Epithelial cell of prostate (primary cell): ENCODE results near the gene PTP4A2.

Source experiments
- DNase-seq: peaks from one replicate; pipeline ENCODE4 v3.0.0-alpha.2; 2011; ENCODE audit warnings: low read depth, low spot score
- H3K27ac ChIP-seq: fragments of 450-650 bp; 2 replicates; pipeline ENCODE4 v1.5.1; 2017; ENCODE audit warnings: mild to moderate bottlenecking

Gene PTP4A2

DNA sequence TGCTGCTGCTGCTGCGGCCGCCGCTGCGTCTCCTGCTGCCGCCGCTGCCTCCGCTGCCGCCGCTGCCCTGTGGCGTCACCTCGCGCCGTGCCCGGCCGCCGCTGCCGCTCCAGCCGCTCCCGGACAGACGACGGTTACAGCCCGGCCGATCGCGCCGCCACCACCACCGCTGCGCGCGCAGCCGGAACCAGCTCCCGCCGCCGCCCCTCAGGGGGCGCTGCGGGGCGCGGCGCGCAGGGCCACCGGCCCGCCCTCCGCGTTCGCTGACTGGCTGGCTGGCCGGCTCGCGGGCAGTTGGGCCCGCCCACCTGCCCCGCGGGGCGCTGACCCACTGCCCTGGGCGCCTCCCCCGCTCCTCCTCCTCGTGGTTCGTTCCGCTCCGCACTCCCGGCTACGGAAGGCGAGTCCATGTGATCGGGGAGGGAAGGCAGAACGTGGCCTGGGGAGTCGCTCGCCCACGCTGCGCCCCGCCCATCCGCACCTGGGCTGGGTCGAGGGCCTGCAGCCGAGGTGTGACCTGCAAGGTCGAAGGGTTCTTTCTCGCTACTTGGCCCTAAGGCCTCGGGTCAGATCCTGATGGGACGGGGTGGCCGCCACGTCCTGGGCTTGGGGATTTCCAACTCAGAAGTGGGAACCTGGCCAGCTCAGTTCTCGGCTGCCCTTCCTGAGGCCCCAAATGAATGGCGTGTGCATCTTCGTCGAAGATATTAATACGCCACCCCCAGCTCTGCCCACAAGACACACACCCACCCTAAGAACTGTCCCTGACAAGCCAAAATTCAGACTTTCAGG lies at the start of gene PTP4A2:
Gene PTP4A2 (minus strand): TSS at position 185 of the 792 bp plus-strand sequence. CDS start 19,303 bp downstream, outside the sequence.
- DNase-seq, result peak; percentile 71
- H3K27ac ChIP-seq, result peak within 1 kb of the TSS; percentile 93

DNA sequence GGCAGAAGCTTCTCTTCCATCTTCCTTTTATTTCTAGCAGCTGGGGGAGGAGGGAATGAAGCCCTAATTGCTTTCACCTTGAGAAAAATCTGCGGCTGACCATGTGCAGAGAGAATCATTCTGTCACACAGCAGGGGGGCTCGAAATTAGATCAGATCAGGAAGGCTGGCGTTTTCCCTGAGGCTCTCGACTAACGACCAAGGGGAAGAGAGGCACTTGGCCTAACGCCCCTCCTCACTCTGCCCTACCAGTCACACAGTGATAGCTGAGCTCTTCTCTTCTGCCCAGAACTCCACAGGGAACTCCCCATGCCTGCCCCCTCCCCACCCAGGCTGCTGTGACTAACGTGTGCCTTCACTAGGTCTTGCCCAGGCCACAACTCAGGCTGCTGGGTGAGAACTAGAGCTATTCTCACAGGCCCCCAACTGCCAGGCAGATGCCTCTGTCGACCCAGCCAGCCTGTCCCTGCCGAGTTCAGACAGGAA lies 49.0 kb upstream of the PTP4A2 start:
- H3K27ac ChIP-seq, result no peak overlapping the region

DNA sequence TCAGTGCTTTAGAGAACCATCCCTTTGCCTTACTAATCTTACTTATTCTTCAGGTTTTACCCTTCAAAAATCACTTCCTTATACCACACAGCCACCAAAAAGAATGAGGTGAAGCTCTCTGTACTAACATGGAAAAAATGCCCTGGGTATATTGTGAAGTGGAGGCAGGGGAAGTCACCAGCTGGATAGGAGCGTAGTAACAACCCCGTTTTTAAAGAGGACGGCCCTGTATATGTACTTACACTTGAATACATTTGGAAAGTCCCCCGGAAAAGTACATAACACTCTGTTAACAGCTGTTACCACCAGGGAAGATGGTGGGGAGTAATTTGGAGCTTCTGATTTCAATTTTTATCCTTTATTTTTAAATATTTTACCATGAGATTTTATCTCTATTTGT lies 47.3 kb upstream of the PTP4A2 start:
- H3K27ac ChIP-seq, result peak overlapping the region; percentile 58
- DNase-seq, result no peak

More for the DNA sequence above, 49.0 kb upstream of the PTP4A2 start:
- no peak for DNase-seq

DNA sequence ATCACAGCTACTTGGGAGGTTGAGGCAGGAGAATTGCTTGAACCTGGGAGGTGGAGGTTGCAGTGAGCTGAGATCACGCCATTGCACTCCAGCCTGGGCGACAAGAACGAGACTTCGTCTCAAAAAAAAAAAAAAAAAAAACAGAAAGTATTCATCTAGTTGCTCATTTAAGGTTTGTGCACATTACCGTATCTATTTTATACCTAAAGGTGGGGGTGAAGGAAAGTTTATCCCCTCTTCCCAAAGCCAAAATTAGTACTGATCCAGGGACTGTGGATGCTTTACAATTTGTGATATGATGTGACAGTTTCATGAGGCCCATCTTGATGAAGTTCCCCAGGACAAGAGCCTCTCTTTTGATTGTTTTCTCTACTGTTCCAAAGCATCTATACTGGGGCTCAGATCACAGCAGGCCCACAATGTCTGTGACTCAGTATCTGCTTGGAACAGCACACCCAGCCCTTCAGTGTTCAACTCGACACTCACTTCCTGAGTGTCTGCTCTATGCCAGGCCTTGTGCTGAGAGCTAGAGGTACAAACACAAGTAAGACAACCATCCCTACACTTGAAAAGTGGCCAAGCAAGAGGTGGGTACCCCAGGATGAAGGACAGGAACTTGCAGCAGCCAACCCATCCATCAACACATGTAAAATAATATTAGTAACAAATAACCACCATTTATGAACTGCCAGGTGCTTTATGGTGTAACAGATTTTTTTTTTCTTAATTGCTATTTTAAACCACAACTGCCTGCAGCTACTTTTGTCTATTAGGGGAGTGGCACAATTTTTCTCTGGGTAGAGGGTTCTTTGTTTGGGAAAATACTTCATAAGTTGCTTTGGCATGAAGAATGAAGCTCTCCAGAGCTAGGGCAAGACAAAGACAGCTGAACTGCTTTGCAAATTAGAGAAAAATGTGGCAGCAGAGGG lies 46.5 kb upstream of the PTP4A2 start:
- peak overlapping the region; percentile 58 for H3K27ac ChIP-seq
- DNase-seq, result no peak

DNA sequence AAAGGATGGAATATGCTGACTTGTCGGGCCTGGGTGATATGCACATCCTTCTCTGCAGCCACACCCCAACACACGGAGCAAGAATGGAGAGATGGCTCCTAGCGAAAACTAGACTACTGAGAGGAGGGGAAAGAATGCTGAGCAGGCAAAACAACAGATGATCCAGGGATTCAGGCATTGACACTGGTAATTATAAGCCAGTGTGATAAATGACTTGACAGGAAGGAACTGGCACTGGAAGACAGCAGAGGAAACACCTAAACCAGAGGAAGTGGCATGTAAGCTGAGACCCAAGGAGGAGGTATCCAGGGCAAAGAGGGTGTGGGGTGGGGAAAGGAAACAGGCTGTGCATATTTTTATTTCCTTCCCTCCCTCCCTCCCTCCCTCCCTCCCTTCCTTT lies 43.8 kb upstream of the PTP4A2 start:
- no peak for DNase-seq

DNA sequence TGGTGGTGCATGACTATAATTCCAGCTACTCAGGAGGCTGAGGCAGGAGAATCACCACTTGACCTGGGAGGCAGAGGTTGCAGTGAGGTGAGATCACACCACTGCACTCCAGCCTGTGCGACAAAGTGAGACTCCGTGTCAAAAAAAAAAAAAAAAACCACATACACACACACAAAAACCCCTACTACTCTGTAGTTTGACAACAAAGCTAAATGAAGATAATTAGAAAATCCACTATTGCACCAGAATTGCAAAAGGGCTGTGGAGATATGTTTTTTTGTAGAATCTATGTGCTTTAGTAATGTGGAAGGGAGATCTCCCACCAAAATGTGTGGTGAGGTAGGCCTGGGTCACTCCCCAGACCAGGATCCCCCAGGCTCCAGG lies 43.3 kb upstream of the PTP4A2 start:
- H3K27ac ChIP-seq, result no peak overlapping the region
- DNase-seq, result no peak

More for the DNA sequence above, 43.8 kb upstream of the PTP4A2 start:
- H3K27ac ChIP-seq, result no peak overlapping the region

DNA sequence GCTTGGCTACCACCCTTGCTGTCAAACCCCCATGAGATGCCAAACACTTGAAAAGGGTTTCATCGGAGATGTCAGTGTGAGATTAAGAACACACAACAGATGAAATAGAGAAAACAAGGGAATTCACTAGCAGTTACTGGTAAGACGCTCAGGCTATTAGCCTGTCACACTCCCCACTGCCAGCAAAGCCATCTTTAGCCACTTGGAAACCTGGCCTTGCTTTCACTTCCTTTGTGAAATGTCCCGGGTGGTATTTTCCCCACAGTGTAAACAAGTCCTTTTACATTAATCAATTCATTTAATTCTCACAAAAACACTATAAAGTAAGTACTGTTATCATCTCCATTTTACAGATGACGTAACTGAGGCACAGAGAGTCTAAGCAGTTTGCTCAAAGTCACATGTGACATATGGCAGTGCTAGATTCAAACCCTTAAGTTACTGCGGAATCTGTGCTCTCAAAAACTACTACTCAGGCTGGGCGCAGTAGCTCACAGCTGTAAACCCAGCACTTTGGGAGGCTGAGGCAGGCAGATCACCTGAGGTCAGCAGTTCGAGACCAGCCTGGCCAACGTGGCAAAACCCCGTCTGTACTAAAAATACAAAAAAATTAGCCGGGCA lies 42.8 kb upstream of the PTP4A2 start:
- DNase-seq, result no peak
- H3K27ac ChIP-seq, result no peak overlapping the region

DNA sequence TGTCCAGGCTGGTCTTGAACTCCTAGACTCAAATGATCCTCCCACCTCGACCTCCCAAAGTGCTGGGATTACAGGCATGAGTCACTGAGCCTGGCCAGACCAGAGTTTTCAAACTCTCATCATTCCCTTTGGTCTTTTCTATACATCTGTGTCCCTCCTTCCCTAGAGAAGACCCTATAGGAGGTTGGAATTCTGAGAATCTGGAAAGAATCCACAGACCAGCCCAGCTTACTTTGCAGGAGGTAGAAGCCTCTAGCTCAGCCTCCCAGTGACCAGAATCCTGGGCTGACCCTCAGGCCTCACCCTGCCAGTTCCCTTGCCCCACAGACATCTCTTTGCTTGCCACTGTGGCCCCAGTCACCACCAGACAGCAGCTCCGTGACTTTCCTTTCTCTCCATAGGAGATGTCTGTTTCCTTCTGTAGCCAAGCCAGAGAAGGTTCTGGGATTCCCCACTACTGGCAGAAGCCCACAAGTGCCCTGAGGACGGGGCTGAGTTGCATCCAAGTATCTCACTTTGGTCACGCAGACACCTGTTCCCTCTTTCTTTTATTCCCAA lies 40.8 kb upstream of the PTP4A2 start:
- DNase-seq, result no peak

DNA sequence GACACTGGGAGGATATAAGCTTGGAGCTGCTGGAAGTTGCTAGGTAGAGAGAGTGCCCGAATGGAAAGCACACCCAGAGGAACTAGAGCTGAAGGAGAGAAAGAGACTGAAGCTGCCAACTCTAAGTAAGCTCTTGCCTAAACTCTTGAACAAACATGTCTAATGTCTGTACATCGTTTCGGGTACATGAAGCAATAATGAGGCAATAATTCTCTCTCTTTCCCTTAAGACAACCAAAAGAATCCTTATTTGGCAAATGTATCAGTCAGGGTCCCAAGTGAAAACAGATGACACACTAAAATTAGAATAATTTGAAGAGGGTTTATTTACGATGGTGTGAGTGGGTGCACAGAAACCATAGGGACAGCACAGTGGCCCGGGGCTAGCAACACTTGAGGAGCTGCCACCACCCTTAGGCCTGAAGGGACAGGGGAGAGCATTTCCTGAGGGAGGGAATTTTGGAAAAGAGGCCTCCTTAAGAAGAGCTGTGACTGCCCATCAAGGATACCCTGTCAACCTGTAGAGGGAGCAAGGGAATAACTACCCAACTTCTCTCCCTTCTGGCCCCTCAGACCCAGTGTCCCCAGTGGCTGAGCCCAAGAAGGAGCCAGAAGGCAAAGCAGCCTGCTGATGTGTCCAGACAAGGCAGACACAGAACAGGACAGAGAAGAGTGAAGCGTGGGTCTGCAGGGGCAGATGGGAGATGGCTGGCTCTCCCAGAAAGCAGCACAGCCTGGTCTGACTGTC lies 39.4 kb upstream of the PTP4A2 start:
- no peak overlapping the region for H3K27ac ChIP-seq
- no peak for DNase-seq

More for the DNA sequence above, 40.8 kb upstream of the PTP4A2 start:
- no peak overlapping the region for H3K27ac ChIP-seq

DNA sequence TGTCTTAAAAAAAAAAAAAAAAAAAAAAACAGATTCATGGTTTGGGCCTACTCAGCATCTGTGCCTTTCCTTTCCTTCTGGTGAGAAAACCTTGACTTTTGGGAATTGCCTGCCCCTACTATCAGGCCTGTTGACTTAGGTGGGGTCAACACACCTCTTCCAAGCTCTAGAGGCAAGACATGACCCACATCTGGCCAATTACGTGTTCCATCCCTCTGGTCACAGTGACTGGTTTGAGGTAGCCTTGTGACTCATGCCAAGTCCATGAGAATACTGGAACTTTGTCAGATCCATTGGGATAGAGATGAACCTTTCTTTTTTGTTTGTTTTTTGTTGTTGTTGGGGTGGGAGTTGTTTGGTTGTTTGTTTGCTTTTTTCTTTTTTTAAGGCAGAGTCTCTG lies 38.2 kb upstream of the PTP4A2 start:
- no peak for DNase-seq

DNA sequence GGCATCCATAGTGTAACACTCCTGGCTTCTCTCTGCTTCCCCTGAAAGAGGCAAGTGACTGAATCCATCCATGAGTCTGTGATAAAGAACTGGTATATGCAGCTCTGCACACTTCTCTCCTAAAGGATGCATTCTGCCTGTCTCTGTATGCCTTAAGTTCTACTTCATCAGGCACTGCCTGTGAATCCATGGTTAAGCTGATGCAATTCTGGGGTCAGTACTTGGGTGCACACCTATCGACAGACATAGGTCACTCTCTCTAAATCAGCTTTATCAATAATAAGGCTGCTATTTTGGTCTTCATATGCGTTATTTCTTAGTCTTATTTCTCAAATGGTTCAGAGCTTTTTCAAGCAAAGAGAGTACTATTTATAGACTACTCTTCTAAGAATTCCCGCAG lies 32.7 kb upstream of the PTP4A2 start:
- H3K27ac ChIP-seq, result no peak overlapping the region
- DNase-seq, result no peak

More for the DNA sequence above, 38.2 kb upstream of the PTP4A2 start:
- no peak overlapping the region for H3K27ac ChIP-seq

DNA sequence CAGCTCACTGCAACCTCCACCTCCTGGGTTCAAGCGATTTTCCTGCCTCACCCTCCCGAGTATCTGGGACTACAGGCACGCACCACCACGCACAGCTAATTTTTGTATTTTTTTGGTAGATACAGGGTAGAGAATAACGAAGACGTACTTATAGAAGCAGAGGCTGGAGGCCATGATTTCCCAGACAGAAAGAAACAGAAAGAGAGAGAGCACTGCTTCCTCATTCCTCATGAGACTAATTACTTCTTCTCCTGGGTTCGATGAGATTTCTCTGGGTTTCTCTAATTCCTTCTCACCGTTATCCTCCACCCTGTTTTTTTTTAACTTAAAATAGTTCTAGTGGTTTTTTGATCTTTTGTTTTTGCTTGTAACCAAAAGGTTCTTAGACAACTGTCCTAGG lies 23.4 kb upstream of the PTP4A2 start:
- no peak for DNase-seq
- H3K27ac ChIP-seq, result no peak overlapping the region

DNA sequence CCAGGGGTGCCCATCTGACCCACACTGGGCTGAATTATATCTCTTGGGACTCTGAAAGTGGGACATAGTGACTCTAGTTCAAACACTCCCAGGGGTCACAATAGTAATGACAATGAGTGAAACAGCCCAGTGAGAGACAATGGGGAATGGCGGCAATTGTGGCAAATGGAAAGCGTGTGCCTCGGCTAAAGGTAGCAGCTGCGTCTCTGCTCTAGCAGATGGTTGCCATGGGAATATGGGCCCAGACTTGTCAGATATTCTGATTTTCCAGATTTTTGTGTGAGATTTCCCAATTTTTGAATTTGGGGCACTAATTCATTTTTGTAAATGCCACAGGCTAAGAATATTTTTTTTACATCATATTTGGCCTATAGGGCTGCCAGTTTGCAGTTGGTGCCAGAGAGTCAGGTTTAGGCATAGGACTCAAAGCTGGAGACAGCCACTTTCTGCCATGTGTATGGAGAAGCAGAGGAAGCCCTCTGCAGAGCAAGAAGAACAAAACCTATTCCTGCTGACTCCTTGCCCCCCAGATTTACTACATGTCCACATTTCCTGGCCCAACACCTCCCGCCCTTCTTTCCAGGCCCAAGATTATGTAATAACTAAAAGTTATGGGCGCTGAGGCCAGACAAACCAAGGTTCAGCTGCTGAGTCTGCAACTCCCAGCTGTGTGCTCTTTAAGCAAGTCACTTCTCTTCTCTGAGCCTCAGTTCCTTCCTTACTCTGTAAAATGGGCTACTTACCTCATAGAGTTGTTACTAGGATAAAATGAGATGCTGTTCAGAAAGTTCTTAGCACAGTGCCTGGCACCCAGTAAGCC lies 21.6 kb upstream of the PTP4A2 start:
- DNase-seq, result no peak
- no peak overlapping the region for H3K27ac ChIP-seq

DNA sequence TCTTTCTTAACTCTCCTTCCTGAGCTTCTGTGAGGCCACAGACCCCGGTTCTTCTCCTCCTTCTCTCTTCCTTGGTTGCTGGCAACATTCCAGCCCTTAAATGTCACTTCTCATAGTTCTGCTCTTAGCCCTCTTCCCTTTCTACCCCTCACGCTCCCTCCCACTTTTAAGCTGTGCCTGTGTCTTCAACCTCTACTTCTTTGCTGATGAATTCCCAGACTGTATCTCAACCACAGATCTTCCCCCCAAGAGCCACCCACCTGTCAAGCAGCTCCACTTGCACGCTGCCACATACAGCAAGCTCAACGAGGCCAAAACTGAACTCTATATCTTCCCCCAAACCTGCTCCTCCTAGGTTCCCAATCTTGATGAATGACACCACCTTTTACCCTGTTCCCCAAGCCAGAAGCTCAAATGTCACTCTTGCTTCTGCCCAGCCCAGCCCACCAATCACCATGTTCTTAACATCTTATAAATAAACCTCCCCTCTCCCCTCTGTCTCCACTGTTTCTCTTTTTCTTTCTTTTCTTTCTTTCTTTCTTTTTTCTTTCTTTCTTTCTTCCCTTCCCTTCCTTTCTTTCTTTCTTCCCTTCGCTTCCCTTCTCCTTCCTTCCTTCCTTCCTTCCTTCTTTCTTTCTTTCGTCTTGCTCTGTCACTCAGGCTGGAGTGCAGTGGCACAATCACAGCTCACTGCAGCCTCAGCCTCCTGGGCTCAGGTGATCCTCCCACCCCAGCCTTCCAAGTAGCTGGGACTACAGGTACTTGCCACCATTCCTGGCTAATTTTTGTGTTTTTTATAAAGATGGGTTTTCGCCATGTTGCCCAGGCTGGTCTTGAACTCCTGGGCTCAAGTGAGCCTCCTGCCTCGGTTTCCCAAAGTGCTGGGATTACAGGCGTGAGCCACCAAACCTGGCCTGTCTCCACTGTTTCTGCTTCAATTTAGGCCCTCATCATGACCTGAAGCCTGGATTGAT lies 19.8 kb upstream of the PTP4A2 start:
- DNase-seq, result no peak
- no peak overlapping the region for H3K27ac ChIP-seq

DNA sequence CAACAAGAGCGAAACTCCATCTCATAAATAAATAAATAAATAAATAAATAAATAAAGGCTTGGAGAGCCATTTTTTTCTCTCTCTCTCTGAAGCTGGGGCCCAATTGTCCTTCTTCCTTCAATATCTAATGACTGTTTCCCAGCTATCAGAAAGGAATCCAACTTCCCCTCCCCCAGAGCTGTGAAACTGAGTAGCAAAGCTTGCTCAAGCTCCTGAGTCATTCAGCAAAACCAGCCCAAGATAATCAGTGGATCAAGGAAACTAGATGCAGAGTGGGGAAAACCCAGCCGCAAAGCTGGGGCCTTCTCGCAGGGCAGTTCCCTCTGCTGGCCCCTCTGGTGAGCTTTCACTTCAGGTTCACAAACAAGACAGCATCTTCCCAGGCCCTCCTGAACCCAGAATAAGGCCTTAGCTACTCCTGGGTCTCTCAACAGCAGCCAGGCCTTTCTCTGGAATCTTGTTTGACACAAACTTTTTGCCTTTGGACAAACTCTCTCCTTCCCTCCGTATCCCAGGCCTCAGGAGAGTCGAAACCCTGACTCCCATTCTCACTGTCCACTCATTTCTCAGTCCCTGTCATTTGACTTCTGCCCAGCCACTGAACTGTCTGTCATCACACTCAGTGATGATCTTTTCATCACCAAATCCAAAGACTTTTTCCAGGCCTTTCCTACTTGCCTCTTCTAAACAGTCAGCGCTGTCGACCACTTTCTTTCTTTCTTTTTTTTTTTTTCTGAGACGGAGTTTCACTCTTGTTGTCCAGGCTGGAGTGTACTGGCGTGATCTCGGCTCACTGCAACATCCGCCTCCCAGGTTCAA lies 18.0 kb upstream of the PTP4A2 start:
- H3K27ac ChIP-seq, result peak overlapping the region; percentile 97
- DNase-seq, result peak; percentile 98

DNA sequence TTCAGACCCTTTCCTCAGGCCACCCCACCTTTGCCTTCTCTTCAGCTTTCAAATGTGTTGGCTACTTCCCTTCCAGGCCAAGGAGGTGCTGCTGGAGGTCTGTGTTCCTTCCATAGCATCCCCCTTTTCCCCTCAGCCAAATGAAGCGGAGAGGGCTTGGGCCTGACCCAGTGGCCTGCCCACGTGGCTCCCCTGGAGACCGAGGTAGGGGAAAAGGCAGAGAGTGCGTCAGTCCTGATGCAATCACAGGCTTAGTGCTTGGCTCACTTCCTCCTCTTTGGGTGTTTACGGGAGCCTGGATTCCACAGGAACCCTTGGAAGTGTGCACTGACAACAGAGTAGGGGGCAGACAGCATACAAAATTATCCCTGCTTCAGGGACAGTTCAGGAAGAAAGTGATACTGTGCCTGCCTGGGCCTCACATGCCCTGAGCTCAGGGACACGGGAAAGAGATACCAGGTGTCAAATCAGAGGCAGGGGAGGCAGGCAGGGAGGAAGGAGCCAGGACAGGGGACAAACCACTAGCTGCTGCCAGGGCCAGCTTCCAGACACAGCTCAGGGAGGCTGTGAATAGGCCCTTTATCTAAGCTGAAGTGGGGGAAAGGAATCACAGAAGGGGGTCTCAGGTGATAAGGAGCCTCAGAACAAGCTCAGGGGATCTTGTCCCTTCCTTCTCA lies 16.6 kb upstream of the PTP4A2 start:
- H3K27ac ChIP-seq, result peak overlapping the region; percentile 97
- DNase-seq, result peak; percentile 81
